Prostate gland (tissue), 2 donors: ENCODE data around the gene VWA5B2.

Experiments used
- POLR2A ChIP-seq: fragments of 450-650 bp; IDR thresholded peaks from one replicate; pipeline ENCODE4 v1.6.1; 2016; ENCODE audit warnings: antibody characterized with exemption, mild to moderate bottlenecking
- POLR2AphosphoS5 ChIP-seq: sonication (generic); formaldehyde crosslinking; IDR thresholded peaks from one replicate; pipeline ENCODE4 v1.6.1; 2017; ENCODE audit warnings: antibody characterized with exemption
- TF ChIP-seq, protein P1 (sequence below), 4 experiments: fragments of 200-600 bp in 2 of 4; fragments of 450-650 bp in 2 of 4; sonication (generic) in 2 of 4; IDR thresholded peaks; 1 replicate in 3 of 4; 2 replicates in 1 of 4; pipeline ENCODE4 v1.5.1; 2016 to 2019; ENCODE audit warnings: antibody characterized with exemption in 4 of 4, mild to moderate bottlenecking in 2 of 4, moderate library complexity in 2 of 4

DNA sequence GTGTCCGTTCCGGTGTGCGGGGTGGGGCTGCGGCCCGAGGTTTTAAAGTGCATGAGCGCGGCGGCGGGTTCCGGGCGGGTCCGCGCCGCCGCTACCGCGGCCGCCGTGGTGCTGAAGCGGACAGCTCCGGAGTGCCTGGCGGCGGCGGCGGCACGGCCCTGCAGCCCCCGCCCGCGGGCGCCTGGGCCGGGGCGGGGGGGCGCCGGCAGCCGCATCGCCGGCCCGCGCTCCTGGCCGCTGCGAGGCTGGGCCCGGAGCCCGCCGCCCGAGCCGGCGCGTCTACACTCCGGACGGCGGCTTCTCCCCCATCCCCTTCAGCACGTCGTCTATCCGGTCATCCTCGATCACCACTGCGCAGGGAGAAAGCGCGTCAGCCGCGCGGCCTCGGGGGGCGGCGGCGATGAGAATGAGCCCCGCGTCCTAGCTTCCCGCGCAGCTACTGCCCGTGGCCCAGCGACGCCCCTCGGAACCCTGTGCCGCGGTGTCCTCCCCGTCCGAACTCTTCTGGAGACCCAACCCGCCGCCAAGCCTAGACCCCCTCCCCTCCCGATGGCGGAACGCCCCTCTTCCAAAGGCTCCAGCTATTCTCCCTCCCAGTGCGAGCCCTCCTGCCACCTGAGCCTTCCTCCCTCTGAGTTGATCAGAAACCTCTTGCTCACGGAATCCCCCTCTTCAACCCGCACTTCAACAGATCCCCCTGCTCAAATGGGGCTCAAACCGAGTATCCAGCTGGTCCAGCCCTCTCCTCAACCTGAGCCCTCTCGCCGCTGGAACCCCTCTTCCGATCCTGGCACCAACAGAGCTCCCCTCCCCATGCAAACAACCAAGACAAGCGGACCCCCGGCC is 30.7 kb downstream of the VWA5B2 start:
- TF ChIP-seq, protein P1, sequence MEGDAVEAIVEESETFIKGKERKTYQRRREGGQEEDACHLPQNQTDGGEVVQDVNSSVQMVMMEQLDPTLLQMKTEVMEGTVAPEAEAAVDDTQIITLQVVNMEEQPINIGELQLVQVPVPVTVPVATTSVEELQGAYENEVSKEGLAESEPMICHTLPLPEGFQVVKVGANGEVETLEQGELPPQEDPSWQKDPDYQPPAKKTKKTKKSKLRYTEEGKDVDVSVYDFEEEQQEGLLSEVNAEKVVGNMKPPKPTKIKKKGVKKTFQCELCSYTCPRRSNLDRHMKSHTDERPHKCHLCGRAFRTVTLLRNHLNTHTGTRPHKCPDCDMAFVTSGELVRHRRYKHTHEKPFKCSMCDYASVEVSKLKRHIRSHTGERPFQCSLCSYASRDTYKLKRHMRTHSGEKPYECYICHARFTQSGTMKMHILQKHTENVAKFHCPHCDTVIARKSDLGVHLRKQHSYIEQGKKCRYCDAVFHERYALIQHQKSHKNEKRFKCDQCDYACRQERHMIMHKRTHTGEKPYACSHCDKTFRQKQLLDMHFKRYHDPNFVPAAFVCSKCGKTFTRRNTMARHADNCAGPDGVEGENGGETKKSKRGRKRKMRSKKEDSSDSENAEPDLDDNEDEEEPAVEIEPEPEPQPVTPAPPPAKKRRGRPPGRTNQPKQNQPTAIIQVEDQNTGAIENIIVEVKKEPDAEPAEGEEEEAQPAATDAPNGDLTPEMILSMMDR (IDR thresholded peaks at IDR 0.05) = no peak
- TF ChIP-seq POLR2A = no peak
- no peak for TF ChIP-seq POLR2AphosphoS5
